Ishikawa (cell line): Measurements from ENCODE around the gene TMEM51.

Source experiments
- EP300 ChIP-seq: IDR thresholded peaks from 2 replicates; pipeline ENCODE4 v1.6.1; 2012; ENCODE audit warnings: borderline replicate concordance
- NFIC ChIP-seq: IDR thresholded peaks from 2 replicates; pipeline ENCODE4 v1.6.1; 2012
- RAD21 ChIP-seq: IDR thresholded peaks from 2 replicates; pipeline ENCODE4 v1.6.1; 2012; ENCODE audit warnings: low read depth
- REST ChIP-seq: IDR thresholded peaks from 2 replicates; pipeline ENCODE4 v1.6.1; 2012; ENCODE audit warnings: low read depth, mild to moderate bottlenecking
- TEAD4 ChIP-seq: IDR thresholded peaks from 2 replicates; pipeline ENCODE4 v1.6.1; 2012
- YY1 ChIP-seq: IDR thresholded peaks from 2 replicates; pipeline ENCODE4 v1.6.1; 2012; ENCODE audit warnings: low read depth
- ZBTB7A ChIP-seq: IDR thresholded peaks from 2 replicates; pipeline ENCODE4 v1.6.1; 2012; ENCODE audit warnings: low read depth
- TF ChIP-seq, protein P1 (sequence below): IDR thresholded peaks from 2 replicates; pipeline ENCODE4 v1.6.1; 2012
- TF ChIP-seq, protein P2 (sequence below): IDR thresholded peaks from 2 replicates; pipeline ENCODE4 v1.6.1; 2012

DNA sequence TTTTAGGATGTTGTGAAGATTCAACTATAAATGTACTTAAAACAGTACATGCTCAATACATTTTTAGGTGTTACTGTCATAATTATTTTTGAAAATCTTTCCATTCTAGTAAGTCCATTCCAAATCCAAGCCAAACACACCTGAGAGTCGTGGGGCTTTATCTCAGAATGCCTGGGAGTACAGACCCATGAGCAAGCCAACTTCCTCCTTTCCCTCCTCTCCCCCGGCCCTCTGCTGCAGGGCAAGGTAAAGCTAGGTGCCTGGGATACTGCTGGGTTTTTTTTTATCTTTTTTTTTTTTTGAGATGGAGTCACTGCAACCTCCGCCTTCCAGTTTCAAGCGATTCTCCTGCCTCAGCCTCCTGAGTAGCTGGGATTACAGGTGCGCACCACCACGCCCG lies 16.5 kb downstream of the TMEM51 start:
- no peak for TF ChIP-seq TEAD4
- no peak for TF ChIP-seq EP300
- TF ChIP-seq NFIC, result no peak
- TF ChIP-seq REST, result no peak
- TF ChIP-seq, protein P1, sequence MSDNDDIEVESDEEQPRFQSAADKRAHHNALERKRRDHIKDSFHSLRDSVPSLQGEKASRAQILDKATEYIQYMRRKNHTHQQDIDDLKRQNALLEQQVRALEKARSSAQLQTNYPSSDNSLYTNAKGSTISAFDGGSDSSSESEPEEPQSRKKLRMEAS, result no peak
- TF ChIP-seq YY1, result no peak
- TF ChIP-seq, protein P2, sequence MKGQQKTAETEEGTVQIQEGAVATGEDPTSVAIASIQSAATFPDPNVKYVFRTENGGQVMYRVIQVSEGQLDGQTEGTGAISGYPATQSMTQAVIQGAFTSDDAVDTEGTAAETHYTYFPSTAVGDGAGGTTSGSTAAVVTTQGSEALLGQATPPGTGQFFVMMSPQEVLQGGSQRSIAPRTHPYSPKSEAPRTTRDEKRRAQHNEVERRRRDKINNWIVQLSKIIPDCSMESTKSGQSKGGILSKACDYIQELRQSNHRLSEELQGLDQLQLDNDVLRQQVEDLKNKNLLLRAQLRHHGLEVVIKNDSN, result no peak
- no peak for TF ChIP-seq ZBTB7A
- TF ChIP-seq RAD21, result no peak
